Measurements from ENCODE around the gene RPEL1.

Gene RPEL1

GRCh38 chr10:103280506-103280905 is 34.8 kb downstream of the RPEL1 start:
- no peak for DNase-seq (ENCODE audit: low read depth)
- H3K4me3 ChIP-seq (ENCODE audit: low read length), result no peak overlapping the region
- TF ChIP-seq CTCF (conservative IDR thresholded peaks at IDR 0.05; ENCODE audit: low read length), result no peak

GRCh38 chr10:103281753-103282152 is 36.1 kb downstream of the RPEL1 start:
- no peak for TF ChIP-seq CTCF (conservative IDR thresholded peaks at IDR 0.05; ENCODE audit: low read length)
- DNase-seq (ENCODE audit: low read depth), result no peak
- no peak overlapping the region for H3K4me3 ChIP-seq (ENCODE audit: low read length)

DNA sequence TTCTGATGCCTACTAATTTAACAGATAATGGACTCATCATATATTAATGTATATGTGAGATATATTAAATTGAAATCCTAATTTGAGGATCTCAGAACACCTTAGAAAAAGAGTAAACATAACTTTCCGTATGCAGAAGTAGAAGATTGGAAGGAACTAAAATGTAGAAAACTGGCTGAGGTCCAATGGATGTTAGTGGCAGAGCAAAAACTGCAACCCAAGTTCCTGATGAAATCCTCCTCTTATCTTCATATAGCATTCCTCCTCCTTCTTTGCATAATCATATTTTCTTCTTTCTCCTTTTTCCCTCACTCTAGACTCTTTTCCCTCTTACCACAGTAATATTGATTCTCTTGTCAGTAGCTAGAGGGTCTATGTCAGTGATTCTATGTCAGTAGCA is 37.3 kb downstream of the RPEL1 start:
- no peak for TF ChIP-seq CTCF (conservative IDR thresholded peaks at IDR 0.05; ENCODE audit: low read length)
- H3K4me3 ChIP-seq (ENCODE audit: low read length), result no peak overlapping the region
- no peak for DNase-seq (ENCODE audit: low read depth)

DNA sequence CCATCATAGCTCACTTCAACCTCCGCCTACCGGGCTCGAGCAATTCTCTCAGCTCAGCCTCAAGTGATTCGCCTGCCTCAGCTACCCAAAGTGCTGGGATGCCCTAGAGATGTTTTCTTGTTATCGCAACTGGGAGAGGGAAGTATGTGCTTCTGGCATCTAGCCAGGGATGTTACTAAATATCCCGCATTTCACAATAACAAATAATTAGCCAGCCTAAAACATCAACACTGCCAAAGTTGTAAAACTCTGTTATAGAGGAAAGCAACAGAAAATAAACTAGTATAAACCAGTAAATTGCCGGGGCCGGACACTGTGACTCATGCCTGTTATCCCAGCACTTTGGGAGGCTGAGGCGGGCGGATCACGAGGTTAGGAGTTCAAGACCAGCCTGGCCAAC is 38.5 kb downstream of the RPEL1 start:
- DNase-seq (ENCODE audit: low read depth), result peak; percentile 65
- no peak for TF ChIP-seq CTCF (conservative IDR thresholded peaks at IDR 0.05; ENCODE audit: low read length)
- no peak overlapping the region for H3K4me3 ChIP-seq (ENCODE audit: low read length)

- no peak for DNase-seq (ENCODE audit: low read depth)
- TF ChIP-seq CTCF (conservative IDR thresholded peaks at IDR 0.05; ENCODE audit: low read length), result no peak
- H3K4me3 ChIP-seq (ENCODE audit: low read length), result no peak overlapping the region
Observed at GRCh38 chr10:103287992-103288391, 42.3 kb downstream of the RPEL1 start.

DNA sequence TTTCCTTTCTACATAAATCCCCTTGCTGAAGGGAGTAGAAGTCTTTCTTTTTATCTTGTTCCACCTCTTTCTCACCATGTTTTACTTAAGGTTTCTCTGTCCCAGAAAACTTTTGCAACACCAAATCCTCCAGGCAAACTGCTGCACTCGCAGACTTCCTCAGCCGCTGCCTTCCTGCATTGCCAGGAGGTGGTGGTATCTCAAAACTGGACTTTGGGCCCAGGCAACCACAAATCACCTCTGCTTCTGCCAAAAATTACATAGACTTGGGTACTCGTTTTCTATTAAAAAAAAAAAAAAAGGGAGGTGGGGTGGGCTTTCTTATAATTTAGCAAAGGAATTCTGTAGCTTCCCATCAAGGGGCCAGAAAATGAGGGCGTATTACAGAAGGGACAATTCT is 45.9 kb downstream of the RPEL1 start:
- TF ChIP-seq CTCF (conservative IDR thresholded peaks at IDR 0.05; ENCODE audit: low read length), result no peak
- no peak overlapping the region for H3K4me3 ChIP-seq (ENCODE audit: low read length)
- DNase-seq (ENCODE audit: low read depth), result no peak

DNA sequence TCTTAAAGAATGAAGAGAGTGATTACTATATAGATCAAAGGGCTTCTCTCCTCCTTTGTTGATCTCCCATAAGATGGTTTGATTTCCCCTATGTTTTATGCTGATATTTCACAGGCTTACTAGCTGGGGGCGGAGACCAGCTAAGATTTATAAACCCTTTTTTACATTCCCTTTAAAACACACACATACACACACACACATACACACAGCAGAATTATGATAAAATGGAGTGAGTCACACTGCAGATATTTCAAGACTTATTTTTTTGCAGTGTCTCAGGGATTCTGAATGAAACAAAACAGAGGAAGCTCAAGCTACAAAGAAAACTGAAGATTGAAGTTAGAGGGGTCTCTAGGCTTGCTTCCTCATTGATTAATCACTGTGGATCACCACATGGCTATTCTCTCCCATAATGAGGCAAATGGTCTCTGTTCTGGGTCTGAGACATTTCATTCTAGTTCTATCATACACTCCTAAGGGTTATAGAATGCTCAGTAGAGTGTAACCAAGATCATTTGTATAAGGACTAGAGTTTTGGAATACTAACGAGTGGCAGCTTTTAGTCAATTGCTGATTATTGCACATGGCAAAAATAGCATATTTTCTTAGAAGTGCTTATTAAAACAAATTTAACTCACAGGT is 49.8 kb downstream of the RPEL1 start:
- DNase-seq (ENCODE audit: low read depth), result peak; percentile 77
- no peak overlapping the region for H3K4me3 ChIP-seq (ENCODE audit: low read length)
- TF ChIP-seq CTCF (conservative IDR thresholded peaks at IDR 0.05; ENCODE audit: low read length), result no peak
